ENCODE measurements around the gene C12orf56.
"Not testable (repeated sequence)": the region's sequence is repeated elsewhere in the genome, so short reads cannot be mapped to it uniquely, and the experiment has no call there.

The C12orf56 gene

GRCh38 chr12:64232196-64232595 is 158.4 kb downstream of the C12orf56 start:
- no peak for DNase-seq (ENCODE audit: low spot score)

GRCh38 chr12:64229796-64230195 is 160.8 kb downstream of the C12orf56 start:
- no peak for DNase-seq (ENCODE audit: low spot score)

- no peak for DNase-seq (ENCODE audit: low spot score)
Observed at GRCh38 chr12:64229240-64229639, 161.3 kb downstream of the C12orf56 start.

GRCh38 chr12:64225626-64226025 is 164.9 kb downstream of the C12orf56 start:
- DNase-seq (ENCODE audit: low spot score): no peak

- DNase-seq (ENCODE audit: low spot score): peak; percentile 85
Observed at GRCh38 chr12:64222009-64222765, 168.4 kb downstream of the C12orf56 start, which contains the start of gene KICS2. Gene KICS2 (minus strand): TSS chr12:64222296. CDS start chr12:64222237, 59 bp downstream.

GRCh38 chr12:64221651-64222008 is 168.9 kb downstream of the C12orf56 start:
- peak; percentile 82 for DNase-seq (ENCODE audit: low spot score)

- no peak for DNase-seq (ENCODE audit: low spot score)
Observed at GRCh38 chr12:64220046-64220445, 170.5 kb downstream of the C12orf56 start.

GRCh38 chr12:64219145-64219544 is 171.4 kb downstream of the C12orf56 start:
- no peak for DNase-seq (ENCODE audit: low spot score)

- DNase-seq (ENCODE audit: low spot score): no peak
Observed at GRCh38 chr12:64218597-64218996, 172.0 kb downstream of the C12orf56 start.

GRCh38 chr12:64217643-64218042 is 172.9 kb downstream of the C12orf56 start:
- not testable (repeated sequence) for DNase-seq (ENCODE audit: low spot score)

- DNase-seq (ENCODE audit: low spot score): no peak
Observed at GRCh38 chr12:64216239-64216638, 174.3 kb downstream of the C12orf56 start.

All from SW480 (cell line).